Astrocyte (in vitro differentiated cells and primary cell): ENCODE results near the gene ING5. TPM values are rescaled to one million over a fixed set of nuclear protein-coding genes. Genes with fewer than 3 reads are reported as not detected.

Experiments
- DNase-seq: peaks from one replicate; pipeline ENCODE4 v3.0.0-alpha.2; 2010; ENCODE audit warnings: low read depth
- FAIRE-seq: peaks from 2 replicates; lab custom pipeline; 2011; peaks lifted over from hg19 to GRCh38; lab: Jason Lieb, UNC
- H2AFZ ChIP-seq: 2 replicates; pipeline ENCODE4 v1.6.0; 2012; ENCODE audit warnings: low read depth, low read length, inconsistent platforms
- H3K27ac ChIP-seq: 2 replicates; pipeline ENCODE4 v1.5.1; 2011; ENCODE audit warnings: low read depth, low read length, inconsistent platforms
- H3K27me3 ChIP-seq: 2 replicates; pipeline ENCODE4 v1.6.0; 2011; ENCODE audit warnings: low read length, inconsistent platforms; ENCODE audit not compliant: insufficient read depth
- H3K36me3 ChIP-seq: 2 replicates; pipeline ENCODE4 v1.5.1; 2011; ENCODE audit warnings: low read length, inconsistent platforms; ENCODE audit not compliant: insufficient read depth
- H3K4me1 ChIP-seq: 2 replicates; pipeline ENCODE4 v1.5.1; 2011; ENCODE audit warnings: low read length, inconsistent platforms; ENCODE audit not compliant: insufficient read depth
- H3K4me2 ChIP-seq: 2 replicates; pipeline ENCODE4 v1.6.0; 2012; ENCODE audit warnings: low read length, inconsistent platforms
- H3K4me3 ChIP-seq: 2 replicates; pipeline ENCODE4 v1.5.1; 2011; ENCODE audit warnings: low read depth, mild to moderate bottlenecking, low read length, inconsistent platforms; ENCODE audit not compliant: insufficient read depth
- H3K79me2 ChIP-seq: 2 replicates; pipeline ENCODE4 v1.6.0; 2012; ENCODE audit warnings: mild to moderate bottlenecking, low read length, inconsistent platforms; ENCODE audit not compliant: insufficient read depth
- H3K9ac ChIP-seq: 2 replicates; pipeline ENCODE4 v1.6.0; 2012; ENCODE audit warnings: mild to moderate bottlenecking, low read length, inconsistent platforms
- H3K9me3 ChIP-seq: 2 replicates; pipeline ENCODE4 v1.5.1; 2012; ENCODE audit warnings: low read depth, mild to moderate bottlenecking, low read length, inconsistent platforms; ENCODE audit not compliant: insufficient read depth
- H4K20me1 ChIP-seq: 2 replicates; pipeline ENCODE4 v1.6.0; 2012; ENCODE audit warnings: low read length, inconsistent platforms; ENCODE audit not compliant: insufficient read depth
- H3K27ac Mint-ChIP-seq: one replicate; pipeline ENCODE4 v1.8.0; 2021; ENCODE audit warnings: mild to moderate bottlenecking, mixed read lengths; ENCODE audit not compliant: unreplicated experiment
- H3K27me3 Mint-ChIP-seq: one replicate; pipeline ENCODE4 v1.8.0; 2021; ENCODE audit warnings: low read depth, mixed read lengths; ENCODE audit not compliant: unreplicated experiment
- H3K36me3 Mint-ChIP-seq: one replicate; pipeline ENCODE4 v1.8.0; 2021; ENCODE audit warnings: low read depth, mixed read lengths; ENCODE audit not compliant: unreplicated experiment
- H3K4me1 Mint-ChIP-seq: one replicate; pipeline ENCODE4 v1.8.0; 2021; ENCODE audit warnings: low read depth, mixed read lengths; ENCODE audit not compliant: unreplicated experiment
- H3K4me3 Mint-ChIP-seq: one replicate; pipeline ENCODE4 v1.8.0; 2021; ENCODE audit warnings: mild to moderate bottlenecking, moderate library complexity, mixed read lengths; ENCODE audit not compliant: unreplicated experiment
- H3K9me3 Mint-ChIP-seq: one replicate; pipeline ENCODE4 v1.8.0; 2021; ENCODE audit warnings: mild to moderate bottlenecking, mixed read lengths; ENCODE audit not compliant: unreplicated experiment
- CTCF ChIP-seq: IDR thresholded peaks from 2 replicates; pipeline ENCODE4 v1.5.1; 2011; ENCODE audit warnings: low read depth, mild to moderate bottlenecking, inconsistent platforms, low read length, moderate library complexity; ENCODE audit not compliant: insufficient read depth
- EZH2 ChIP-seq: IDR thresholded peaks from 2 replicates; pipeline ENCODE4 v1.6.1; 2012; ENCODE audit warnings: mild to moderate bottlenecking, low read length, inconsistent platforms; ENCODE audit not compliant: insufficient read depth
- total RNA-seq: library from RNA; stranded (reverse); gene quantifications from 2 replicates; pipeline ENCODE4 v1.2.1, GENCODE V29; 2021

Gene ING5
- total RNA-seq, 1 donor from 2014 or later = 19.7 TPM

- Histone ChIP-seq H3K9ac (peak overlapping the region; percentile 83), H4K20me1 (peaks cover 9% of the 10 kb centered on the region), H2AFZ (peak overlapping the region; percentile 71), H3K4me1 (peaks cover 27% of the 10 kb centered on the region), H3K27me3 (no peaks in the 10 kb centered on the region), H3K27ac (peak overlapping the region; percentile 94), H3K79me2 (no peaks in the 10 kb centered on the region), H3K36me3 (peaks cover 2% of the 10 kb centered on the region), H3K4me3 (peak overlapping the region; percentile 31), H3K4me2 (peak overlapping the region; percentile 78), H3K9me3 (no peaks in the 10 kb centered on the region)
- DNase-seq (peak; percentile 25), FAIRE-seq (no peak)
- Mint-ChIP-seq H3K4me3 (peak overlapping the region; percentile 1), H3K27me3 (no peaks in the 10 kb centered on the region), H3K9me3 (no peaks in the 10 kb centered on the region), H3K36me3 (peaks cover 5% of the 10 kb centered on the region), H3K4me1 (peaks cover 17% of the 10 kb centered on the region), H3K27ac (peak overlapping the region; percentile 88)
- TF ChIP-seq EZH2 = no peak
- no peak for TF ChIP-seq CTCF
These were observed 36.0 kb upstream of the ING5 start for GRCh38 chr2:241665731-241666440.

GRCh38 chr2:241666627-241667400 lies 35.0 kb upstream of the ING5 start:
- Histone ChIP-seq H3K4me1 (peaks cover 27% of the 10 kb centered on the region), H3K27ac (peak overlapping the region; percentile 29), H3K4me2 (peak overlapping the region; percentile 78), H4K20me1 (peaks cover 6% of the 10 kb centered on the region), H3K36me3 (peaks cover 2% of the 10 kb centered on the region), H3K9ac (peak overlapping the region; percentile 83), H3K27me3 (no peaks in the 10 kb centered on the region), H3K9me3 (no peaks in the 10 kb centered on the region), H3K4me3 (no peak overlapping the region), H3K79me2 (no peaks in the 10 kb centered on the region), H2AFZ (peak overlapping the region; percentile 16)
- no peak overlapping the region for H3K27ac Mint-ChIP-seq
- no peak overlapping the region for H3K4me3 Mint-ChIP-seq
- H3K27me3 Mint-ChIP-seq = no peaks in the 10 kb centered on the region
- peaks cover 17% of the 10 kb centered on the region for H3K4me1 Mint-ChIP-seq
- TF ChIP-seq CTCF (no peak), EZH2 (no peak)
- H3K9me3 Mint-ChIP-seq = no peaks in the 10 kb centered on the region
- H3K36me3 Mint-ChIP-seq = peaks cover 4% of the 10 kb centered on the region
- FAIRE-seq (no peak), DNase-seq (peak; percentile 56)
